Body of pancreas (tissue), 4 donors: ENCODE results near the gene DCLK3. TPM values are rescaled to one million over a fixed set of nuclear protein-coding genes. Genes with fewer than 3 reads are reported as not detected.

Source experiments
- ATAC-seq: fragments of 150-250 bp; one replicate; pipeline ENCODE4 v1.9.1; 2016
- DNase-seq, 4 donors: peaks; one replicate each; pipeline ENCODE4 v3.0.0-alpha.2; 2019
- H3K27ac ChIP-seq, 4 donors: fragments of 200-600 bp; sonication (generic); 1 replicate in 3 of 4; 2 replicates in 1 of 4; pipeline versions ENCODE4 v1.5.1 to v1.6.1; 2016 to 2019; ENCODE audit warnings: mild to moderate bottlenecking in 1 of 4, mixed read lengths in 1 of 4, moderate library complexity in 1 of 4
- H3K27me3 ChIP-seq, 2 donors: fragments of 200-600 bp; sonication (generic); one replicate each; pipeline ENCODE4 v1.6.0; 2016; ENCODE audit warnings: mild to moderate bottlenecking in 1 of 2
- H3K36me3 ChIP-seq, 2 donors: fragments of 200-600 bp; sonication (generic); replicated peaks in 1 of 2; 2 replicates each; pipeline ENCODE4 v1.5.1; 2016; ENCODE audit warnings: low read depth in 2 of 2; ENCODE audit not compliant: insufficient read depth in 1 of 2
- H3K4me1 ChIP-seq: fragments of 200-600 bp; sonication (generic); one replicate; pipeline ENCODE4 v1.6.0; 2016
- H3K4me3 ChIP-seq, 2 donors: fragments of 200-600 bp; sonication (generic); 1 replicate in 1 of 2; 2 replicates in 1 of 2; pipeline ENCODE4 v1.5.1; 2016 to 2019
- H3K9me3 ChIP-seq, 3 donors: fragments of 200-600 bp; sonication (generic); 1 replicate in 2 of 3; 2 replicates in 1 of 3; pipeline ENCODE4 v1.5.1; 2016
- POLR2A ChIP-seq, 3 donors: fragments of 450-650 bp; IDR thresholded peaks; one replicate each; pipeline ENCODE4 v1.6.1; 2016; ENCODE audit warnings: antibody characterized with exemption in 3 of 3, mild to moderate bottlenecking in 2 of 3
- WGBS, 2 donors: methylation state at CpG; one replicate each; pipeline ENCODE4 v1.1.5; 2017; 5-methylcytosine and 5-hydroxymethylcytosine counted together
- intact Hi-C: fragments of 100-400 bp; cut with DNase I; formaldehyde crosslinking; loops from one replicate; pipeline ENCODE4 v1.15.1; 2023
- total RNA-seq, 2 donors: library from RNA; depleted of rRNA; stranded (reverse); fragments of >200 nt; gene quantifications; one replicate each; pipeline ENCODE4 v1.1.0, GENCODE V29; 2016
- TF ChIP-seq, protein P1 (sequence below), 7 experiments: fragments of 450-650 bp in 4 of 7; fragments of 200-600 bp in 3 of 7; sonication (generic) in 3 of 7; IDR thresholded peaks; one replicate each; pipeline ENCODE4 v1.5.1; 2016 to 2019; ENCODE audit warnings: antibody characterized with exemption in 7 of 7

The DCLK3 gene
- total RNA-seq, 2 donors from 2014 or later, result not detected

- H3K27ac ChIP-seq, result no peak overlapping the region
- ATAC-seq, result no peak
- intact Hi-C loops, result no loop called here
- WGBS, 2 donors, result 53 to 54% methylated on average over 2 of the region's 2 CpGs
- H3K9me3 ChIP-seq, result no peaks in the 10 kb centered on the region
- no peaks in the 10 kb centered on the region for H3K4me1 ChIP-seq
- H3K4me3 ChIP-seq, result no peak overlapping the region
- H3K36me3 ChIP-seq, result no peaks in the 10 kb centered on the region
- no peak for DNase-seq
- TF ChIP-seq, protein P1, sequence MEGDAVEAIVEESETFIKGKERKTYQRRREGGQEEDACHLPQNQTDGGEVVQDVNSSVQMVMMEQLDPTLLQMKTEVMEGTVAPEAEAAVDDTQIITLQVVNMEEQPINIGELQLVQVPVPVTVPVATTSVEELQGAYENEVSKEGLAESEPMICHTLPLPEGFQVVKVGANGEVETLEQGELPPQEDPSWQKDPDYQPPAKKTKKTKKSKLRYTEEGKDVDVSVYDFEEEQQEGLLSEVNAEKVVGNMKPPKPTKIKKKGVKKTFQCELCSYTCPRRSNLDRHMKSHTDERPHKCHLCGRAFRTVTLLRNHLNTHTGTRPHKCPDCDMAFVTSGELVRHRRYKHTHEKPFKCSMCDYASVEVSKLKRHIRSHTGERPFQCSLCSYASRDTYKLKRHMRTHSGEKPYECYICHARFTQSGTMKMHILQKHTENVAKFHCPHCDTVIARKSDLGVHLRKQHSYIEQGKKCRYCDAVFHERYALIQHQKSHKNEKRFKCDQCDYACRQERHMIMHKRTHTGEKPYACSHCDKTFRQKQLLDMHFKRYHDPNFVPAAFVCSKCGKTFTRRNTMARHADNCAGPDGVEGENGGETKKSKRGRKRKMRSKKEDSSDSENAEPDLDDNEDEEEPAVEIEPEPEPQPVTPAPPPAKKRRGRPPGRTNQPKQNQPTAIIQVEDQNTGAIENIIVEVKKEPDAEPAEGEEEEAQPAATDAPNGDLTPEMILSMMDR (IDR thresholded peaks at IDR 0.05), result no peak
- no peak for TF ChIP-seq POLR2A (IDR thresholded peaks at IDR 0.05)
- no peaks in the 10 kb centered on the region for H3K27me3 ChIP-seq
These were observed 63.1 kb downstream of the DCLK3 start for GRCh38 chr3:36701249-36701572.

DNA sequence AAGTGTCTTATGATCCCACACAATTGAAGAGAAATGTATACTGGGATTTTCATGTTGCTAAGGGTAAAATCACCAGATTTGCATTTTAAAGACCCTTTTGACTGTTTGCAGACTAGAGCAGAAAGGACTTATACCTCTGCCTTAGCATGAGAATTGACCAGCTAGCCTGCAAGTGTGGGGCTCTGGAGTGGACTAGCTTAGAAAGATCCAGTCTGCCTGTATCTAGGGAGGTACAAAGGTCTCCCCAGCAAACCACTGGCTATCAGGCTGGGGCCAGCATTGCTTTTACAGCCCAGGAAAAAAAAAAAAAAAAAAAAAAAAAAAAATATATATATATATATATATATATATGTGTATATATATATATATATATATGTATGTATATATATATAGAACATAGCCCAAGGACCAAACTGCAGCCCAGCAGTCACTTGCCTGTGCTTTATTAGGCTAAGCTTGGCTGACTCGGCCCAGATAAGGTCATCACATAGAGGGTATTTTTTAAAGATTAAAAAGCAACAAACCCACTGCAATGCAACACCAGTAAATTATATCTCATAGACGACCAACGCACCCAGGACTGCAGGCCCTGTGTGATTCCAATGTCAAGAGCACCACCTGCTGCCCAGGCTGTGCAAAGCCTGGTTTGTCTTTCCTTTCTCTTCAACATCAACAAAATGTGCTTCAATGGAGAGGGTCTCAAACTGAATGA is 63.7 kb downstream of the DCLK3 start:
- no peaks in the 10 kb centered on the region for H3K36me3 ChIP-seq
- no peaks in the 10 kb centered on the region for H3K4me1 ChIP-seq
- H3K9me3 ChIP-seq, result no peaks in the 10 kb centered on the region
- TF ChIP-seq, protein P1 (IDR thresholded peaks at IDR 0.05), result peak; percentile 27 to 71 (median 59)
- no peak for TF ChIP-seq POLR2A (IDR thresholded peaks at IDR 0.05)
- no peak overlapping the region for H3K27ac ChIP-seq
- 0 to 2% methylated on average over 3 of the region's 3 CpGs for WGBS, 2 donors
- H3K4me3 ChIP-seq, result no peak overlapping the region
- ATAC-seq (peak; percentile 65), DNase-seq (peak; percentile 41 to 66 (median 49))
- no peaks in the 10 kb centered on the region for H3K27me3 ChIP-seq
- intact Hi-C loops, result no loop called here

- Histone ChIP-seq H3K4me1 (no peaks in the 10 kb centered on the region), H3K4me3 (no peak overlapping the region), H3K27me3 (no peaks in the 10 kb centered on the region), H3K27ac (no peak overlapping the region), H3K36me3 (no peaks in the 10 kb centered on the region), H3K9me3 (no peaks in the 10 kb centered on the region)
- 49 to 70% methylated on average over 3 of the region's 3 CpGs for WGBS, 2 donors
- DNase-seq (no peak), ATAC-seq (no peak)
- intact Hi-C loops, result no loop called here
- TF ChIP-seq POLR2A (IDR thresholded peaks at IDR 0.05), result no peak
- TF ChIP-seq, protein P1 (IDR thresholded peaks at IDR 0.05), result no peak
These were observed 66.0 kb downstream of the DCLK3 start for GRCh38 chr3:36698314-36698713.

- no peak for DNase-seq
- Histone ChIP-seq H3K27me3 (no peaks in the 10 kb centered on the region), H3K27ac (no peak overlapping the region), H3K4me1 (no peaks in the 10 kb centered on the region), H3K9me3 (no peaks in the 10 kb centered on the region), H3K4me3 (no peak overlapping the region), H3K36me3 (no peaks in the 10 kb centered on the region)
- ATAC-seq, result no peak
- TF ChIP-seq, protein P1 (IDR thresholded peaks at IDR 0.05), result no peak
- no peak for TF ChIP-seq POLR2A (IDR thresholded peaks at IDR 0.05)
- 58 to 64% methylated on average over 8 of the region's 8 CpGs for WGBS, 2 donors
- intact Hi-C loops, result no loop called here
These were observed 66.9 kb downstream of the DCLK3 start for GRCh38 chr3:36697229-36698001.
